H9 (cell line): ENCODE data around the gene LRRC23. TPM values are rescaled to one million over a fixed set of nuclear protein-coding genes. Genes with fewer than 3 reads are reported as not detected.
A peak's percentile ranks its signal among the peaks of the same experiment; 100 is the strongest.

Source experiments
- DNase-seq: peaks from one replicate; pipeline ENCODE4 v3.0.0-alpha.2; 2017
- H2AFZ ChIP-seq: one replicate; pipeline ENCODE4 v1.6.1; 2013; ENCODE audit warnings: mild to moderate bottlenecking, low read length, control low read depth, moderate library complexity
- H2AK5ac ChIP-seq: 2 replicates; pipeline ENCODE4 v1.6.1; 2013; ENCODE audit warnings: low read length, control low read depth, mixed read lengths; ENCODE audit not compliant: insufficient read length
- H2BK120ac ChIP-seq: one replicate; pipeline ENCODE4 v1.6.1; 2013; ENCODE audit warnings: low read depth, mild to moderate bottlenecking, low read length, control low read depth, inconsistent platforms; ENCODE audit not compliant: poor library complexity, severe bottlenecking
- H2BK12ac ChIP-seq: 2 replicates; pipeline ENCODE4 v1.6.1; 2013; ENCODE audit warnings: low read length, control low read depth, mixed read lengths, low read depth; ENCODE audit not compliant: insufficient read length
- H2BK15ac ChIP-seq: 2 replicates; pipeline ENCODE4 v1.6.1; 2013; ENCODE audit warnings: low read depth, low read length, control low read depth
- H2BK20ac ChIP-seq: one replicate; pipeline ENCODE4 v1.6.1; 2013; ENCODE audit warnings: low read depth, mild to moderate bottlenecking, low read length, control low read depth, inconsistent platforms; ENCODE audit not compliant: poor library complexity, severe bottlenecking
- H2BK5ac ChIP-seq: 2 replicates; pipeline ENCODE4 v1.6.1; 2013; ENCODE audit warnings: low read length, control low read depth, mixed read lengths; ENCODE audit not compliant: insufficient read length
- H3K14ac ChIP-seq: 2 replicates; pipeline ENCODE4 v1.6.1; 2013; ENCODE audit warnings: low read length, control low read depth; ENCODE audit not compliant: insufficient read depth
- H3K18ac ChIP-seq: 2 replicates; pipeline ENCODE4 v1.6.1; 2013; ENCODE audit warnings: low read depth, mild to moderate bottlenecking, mixed read lengths, low read length, control low read depth; ENCODE audit not compliant: insufficient read length
- H3K23ac ChIP-seq: 2 replicates; pipeline ENCODE4 v1.6.1; 2013; ENCODE audit warnings: low read length, control low read depth, mixed read lengths, low read depth; ENCODE audit not compliant: insufficient read length
- H3K23me2 ChIP-seq: 2 replicates; pipeline ENCODE4 v1.6.1; 2013; ENCODE audit warnings: low read depth, mild to moderate bottlenecking, mixed read lengths, low read length, control low read depth; ENCODE audit not compliant: insufficient read length, poor library complexity, severe bottlenecking
- H3K27ac ChIP-seq: 2 replicates; pipeline ENCODE4 v1.5.1; 2013; ENCODE audit warnings: low read length, control low read depth, mixed read lengths, low read depth; ENCODE audit not compliant: insufficient read length
- H3K27me3 ChIP-seq: 2 replicates; pipeline ENCODE4 v1.6.1; 2013; ENCODE audit warnings: low read length, control low read depth, inconsistent platforms; ENCODE audit not compliant: insufficient read depth
- H3K4ac ChIP-seq: 2 replicates; pipeline ENCODE4 v1.6.1; 2013; ENCODE audit warnings: low read depth, mild to moderate bottlenecking, control low read depth, inconsistent platforms, low read length, moderate library complexity
- H3K4me1 ChIP-seq: 2 replicates; pipeline ENCODE4 v1.6.1; 2013; ENCODE audit warnings: low read length, control low read depth, inconsistent platforms; ENCODE audit not compliant: insufficient read depth
- H3K4me2 ChIP-seq: 2 replicates; pipeline ENCODE4 v1.6.1; 2013; ENCODE audit warnings: low read length, control low read depth, mixed read lengths; ENCODE audit not compliant: insufficient read length, insufficient read depth
- H3K56ac ChIP-seq: 2 replicates; pipeline ENCODE4 v1.6.1; 2013; ENCODE audit warnings: low read depth, mild to moderate bottlenecking, mixed read lengths, low read length, control low read depth; ENCODE audit not compliant: insufficient read length
- H3K79me1 ChIP-seq: 2 replicates; pipeline ENCODE4 v1.6.1; 2013; ENCODE audit warnings: low read depth, mild to moderate bottlenecking, moderate library complexity, low read length, control low read depth, inconsistent platforms; ENCODE audit not compliant: insufficient read depth, poor library complexity, severe bottlenecking
- H3K79me2 ChIP-seq: 2 replicates; pipeline ENCODE4 v1.6.1; 2013; ENCODE audit warnings: low read length, control low read depth, inconsistent platforms; ENCODE audit not compliant: insufficient read depth
- H3K9ac ChIP-seq: 2 replicates; pipeline ENCODE4 v1.6.1; 2013; ENCODE audit warnings: low read length, control low read depth, mixed read lengths; ENCODE audit not compliant: insufficient read length; ENCODE audit errors: extremely low read depth
- H3K9me3 ChIP-seq: one replicate; pipeline ENCODE4 v1.6.1; 2013; ENCODE audit warnings: low read depth, low read length, inconsistent platforms; ENCODE audit not compliant: control insufficient read depth
- H3T11ph ChIP-seq: one replicate; pipeline ENCODE4 v1.6.1; 2013; ENCODE audit warnings: mild to moderate bottlenecking, low read length, control low read depth, inconsistent platforms
- H4K20me1 ChIP-seq: one replicate; pipeline ENCODE4 v1.6.1; 2013; ENCODE audit not compliant: control insufficient read depth, insufficient read length, insufficient read depth
- H4K5ac ChIP-seq: 2 replicates; pipeline ENCODE4 v1.6.1; 2013; ENCODE audit warnings: low read depth, mild to moderate bottlenecking, mixed read lengths, low read length, control low read depth; ENCODE audit not compliant: insufficient read length
- H4K8ac ChIP-seq: replicated peaks from 2 replicates; pipeline ENCODE4 v1.6.1; 2013; ENCODE audit warnings: low read length, control low read depth, mixed read lengths, low read depth; ENCODE audit not compliant: insufficient read length
- H4K91ac ChIP-seq: 2 replicates; pipeline ENCODE4 v1.6.1; 2013; ENCODE audit warnings: low read depth, mild to moderate bottlenecking, moderate library complexity, mixed read lengths, low read length, control low read depth; ENCODE audit not compliant: insufficient read length
- H3K27ac Mint-ChIP-seq, 3 experiments: 2 replicates in 2 of 3; 3 replicates in 1 of 3; pipeline ENCODE4 v1.8.0; 2020 to 2021; ENCODE audit warnings: mixed read lengths in 3 of 3, mild to moderate bottlenecking in 1 of 3, moderate library complexity in 1 of 3
- H3K27me3 Mint-ChIP-seq: 2 replicates; pipeline ENCODE4 v1.8.0; 2021; ENCODE audit warnings: low read depth, mild to moderate bottlenecking, moderate library complexity, mixed read lengths
- H3K36me3 Mint-ChIP-seq, 3 experiments: 2 replicates in 2 of 3; 3 replicates in 1 of 3; pipeline ENCODE4 v1.8.0; 2020 to 2021; ENCODE audit warnings: low read depth in 3 of 3, mixed read lengths in 3 of 3; ENCODE audit not compliant: insufficient read depth in 1 of 3
- H3K4me1 Mint-ChIP-seq, 2 experiments: 2 replicates each; pipeline ENCODE4 v1.8.0; 2020; ENCODE audit warnings: mixed read lengths in 2 of 2
- H3K4me3 Mint-ChIP-seq, 2 experiments: 2 replicates in 1 of 2; 3 replicates in 1 of 2; pipeline ENCODE4 v1.8.0; 2020 to 2021; ENCODE audit warnings: mild to moderate bottlenecking in 2 of 2, mixed read lengths in 2 of 2, moderate library complexity in 1 of 2
- H3K9me3 Mint-ChIP-seq, 2 experiments: 2 replicates in 1 of 2; 3 replicates in 1 of 2; pipeline ENCODE4 v1.8.0; 2020; ENCODE audit warnings: mild to moderate bottlenecking in 2 of 2, mixed read lengths in 2 of 2, moderate library complexity in 1 of 2
- WGBS: extraction: QIAGEN DNeasy Blood & Tissue Kit; methylation state at CpG from one replicate; pipeline ENCODE4 v1.1.7; 2013; ENCODE audit warnings: missing lambda C conversion rate, low lambda C conversion rate, mixed read lengths; ENCODE audit not compliant: insufficient read length; ENCODE audit errors: extremely low coverage; 5-methylcytosine and 5-hydroxymethylcytosine counted together
- total RNA-seq: library from RNA; stranded (reverse); gene quantifications from 2 replicates; pipeline ENCODE4 v1.2.1, GENCODE V29; 2021
- TF ChIP-seq, protein P1 (sequence below): fragments of 200-600 bp; sonication (generic); conservative IDR thresholded peaks from 3 replicates; pipeline ENCODE4 v1.8.0; 2021; ENCODE audit warnings: antibody characterized with exemption, mild to moderate bottlenecking

The LRRC23 gene
- total RNA-seq, 1 experiment from 2014 or later, result 2.1 TPM

DNA sequence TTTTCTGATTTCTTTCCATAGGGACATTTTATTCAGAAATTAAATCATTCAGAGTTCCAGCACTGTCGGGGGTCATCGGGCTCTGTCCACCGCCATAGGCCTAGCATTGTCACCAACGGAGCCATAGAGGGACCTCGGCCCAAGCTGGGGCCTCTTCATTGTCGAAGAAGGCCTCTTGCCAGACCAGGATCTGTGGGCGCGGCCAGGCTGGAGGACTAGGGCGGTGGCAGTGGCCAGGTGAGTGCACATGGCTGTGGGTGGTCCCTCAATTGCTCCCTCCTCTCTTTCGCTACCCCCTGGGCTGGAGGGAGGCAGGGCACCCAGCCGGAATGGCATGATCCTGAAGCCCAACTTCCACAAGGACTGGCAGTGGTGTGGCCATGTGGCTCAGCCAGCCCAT, 20.9 kb upstream of the LRRC23 start:
- Histone ChIP-seq H3K18ac (no peak overlapping the region), H3K9ac (no peak overlapping the region), H3K27me3 (no peaks in the 10 kb centered on the region), H3K23me2 (no peaks in the 10 kb centered on the region), H2AFZ (no peak overlapping the region), H4K91ac (no peak overlapping the region), H2BK20ac (no peak overlapping the region), H4K8ac (no peak overlapping the region), H3K14ac (no peak overlapping the region), H3K56ac (no peak overlapping the region), H3K9me3 (no peaks in the 10 kb centered on the region), H4K5ac (no peak overlapping the region), H2BK5ac (no peak overlapping the region), H2BK15ac (no peak overlapping the region), H3K79me1 (no peaks in the 10 kb centered on the region), H3K4me1 (peaks cover 2% of the 10 kb centered on the region; the same call in 1 of the 2 replicates), H4K20me1 (no peaks in the 10 kb centered on the region), H2BK12ac (no peak overlapping the region), H3T11ph (no peak overlapping the region), H2AK5ac (no peak overlapping the region), H2BK120ac (no peak overlapping the region), H3K4ac (no peak overlapping the region), H3K27ac (no peak overlapping the region), H3K4me2 (no peak overlapping the region), H3K79me2 (no peaks in the 10 kb centered on the region), H3K23ac (no peak overlapping the region)
- Mint-ChIP-seq H3K27ac (peak overlapping the region in 2 of 3 experiments; percentile 70 to 81; a peak in 3 of 7 replicates), H3K4me1 (peaks cover 26 to 36% of the 10 kb centered on the region in 2 experiments), H3K4me3 (no peak overlapping the region), H3K36me3 (peaks cover 0 to 35% (median 27%) of the 10 kb centered on the region in 3 experiments; a peak in 4 of 7 replicates), H3K27me3 (no peaks in the 10 kb centered on the region), H3K9me3 (no peaks in the 10 kb centered on the region; a peak in 1 of 5 replicates)
- TF ChIP-seq, protein P1, sequence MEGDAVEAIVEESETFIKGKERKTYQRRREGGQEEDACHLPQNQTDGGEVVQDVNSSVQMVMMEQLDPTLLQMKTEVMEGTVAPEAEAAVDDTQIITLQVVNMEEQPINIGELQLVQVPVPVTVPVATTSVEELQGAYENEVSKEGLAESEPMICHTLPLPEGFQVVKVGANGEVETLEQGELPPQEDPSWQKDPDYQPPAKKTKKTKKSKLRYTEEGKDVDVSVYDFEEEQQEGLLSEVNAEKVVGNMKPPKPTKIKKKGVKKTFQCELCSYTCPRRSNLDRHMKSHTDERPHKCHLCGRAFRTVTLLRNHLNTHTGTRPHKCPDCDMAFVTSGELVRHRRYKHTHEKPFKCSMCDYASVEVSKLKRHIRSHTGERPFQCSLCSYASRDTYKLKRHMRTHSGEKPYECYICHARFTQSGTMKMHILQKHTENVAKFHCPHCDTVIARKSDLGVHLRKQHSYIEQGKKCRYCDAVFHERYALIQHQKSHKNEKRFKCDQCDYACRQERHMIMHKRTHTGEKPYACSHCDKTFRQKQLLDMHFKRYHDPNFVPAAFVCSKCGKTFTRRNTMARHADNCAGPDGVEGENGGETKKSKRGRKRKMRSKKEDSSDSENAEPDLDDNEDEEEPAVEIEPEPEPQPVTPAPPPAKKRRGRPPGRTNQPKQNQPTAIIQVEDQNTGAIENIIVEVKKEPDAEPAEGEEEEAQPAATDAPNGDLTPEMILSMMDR, result no peak
- DNase-seq, result no peak
- WGBS, result no CpG with 5 or more reads among the region's 11 CpGs
